Lung (tissue), 12 donors: ENCODE measurements around the gene HLTF. TPM values are rescaled to one million over a fixed set of nuclear protein-coding genes. Genes with fewer than 3 reads are reported as not detected.
A peak's percentile ranks its signal among the peaks of the same experiment; 100 is the strongest.
"Not testable (repeated sequence)": the region's sequence is repeated elsewhere in the genome, so short reads cannot be mapped to it uniquely, and the experiment has no call there.

Experiments used
- ATAC-seq: fragments of 200-7000 bp; cut with Tn5 transposase; one replicate; pipeline ENCODE4 v1.9.1; 2020; ENCODE audit warnings: moderate number of reproducible peaks; ENCODE audit not compliant: insufficient read depth, low FRiP score
- DNase-seq, 3 donors: peaks; one replicate each; pipeline ENCODE4 v3.0.0-alpha.2; 2013 to 2017
- H3K27ac ChIP-seq, 2 donors: one replicate each; pipeline ENCODE4 v1.5.1; 2013; ENCODE audit warnings: mild to moderate bottlenecking in 2 of 2, moderate library complexity in 2 of 2, control low read depth in 1 of 2, inconsistent platforms in 1 of 2, low read depth in 1 of 2, low read length in 1 of 2
- H3K27me3 ChIP-seq, 3 donors: one replicate each; pipeline ENCODE4 v1.5.1; 2013; ENCODE audit warnings: low read length in 2 of 3; ENCODE audit not compliant: control insufficient read depth in 3 of 3, insufficient read depth in 3 of 3
- H3K36me3 ChIP-seq, 4 donors: one replicate each; pipeline ENCODE4 v1.5.1; 2013; ENCODE audit warnings: low read length in 4 of 4, mild to moderate bottlenecking in 1 of 4, moderate library complexity in 1 of 4; ENCODE audit not compliant: control insufficient read depth in 4 of 4, insufficient read depth in 4 of 4
- H3K4me1 ChIP-seq, 5 donors: one replicate each; pipeline ENCODE4 v1.5.1; 2013; ENCODE audit warnings: low read length in 5 of 5, mild to moderate bottlenecking in 2 of 5, moderate library complexity in 1 of 5; ENCODE audit not compliant: control insufficient read depth in 5 of 5, insufficient read depth in 5 of 5
- H3K4me3 ChIP-seq: one replicate; pipeline ENCODE4 v1.5.1; 2013; ENCODE audit warnings: mild to moderate bottlenecking, control low read depth, moderate library complexity
- H3K9ac ChIP-seq, 2 donors: one replicate each; pipeline ENCODE4 v1.5.1; 2013; ENCODE audit warnings: low read length in 2 of 2, control low read depth in 1 of 2; ENCODE audit not compliant: insufficient read depth in 1 of 2
- H3K9me3 ChIP-seq, 4 donors: one replicate each; pipeline ENCODE4 v1.5.1; 2013; ENCODE audit warnings: low read length in 3 of 4, mild to moderate bottlenecking in 1 of 4, moderate library complexity in 1 of 4; ENCODE audit not compliant: control insufficient read depth in 4 of 4, insufficient read depth in 3 of 4
- WGBS, 2 donors: extraction: QIAGEN DNeasy Blood & Tissue Kit; methylation state at CpG; one replicate each; pipeline ENCODE4 v1.1.7; 2013; 5-methylcytosine and 5-hydroxymethylcytosine counted together
- polyA plus RNA-seq, 2 donors: library from polyadenylated mRNA; stranded (reverse); fragments of 200-250 nt; gene quantifications; one replicate each; pipeline ENCODE4 v1.2.1, GENCODE V29; 2013
- total RNA-seq, 2 donors: library from RNA; depleted of rRNA in 1 of 2; stranded (reverse); fragments of >200 nt in 1 of 2; gene quantifications; one replicate each; pipeline ENCODE4 v1.2.1, GENCODE V29; 2014 to 2021
- TF ChIP-seq, protein P1 (sequence below): IDR thresholded peaks from 2 replicates; pipeline ENCODE4 v1.5.1; 2012; ENCODE audit warnings: mild to moderate bottlenecking; ENCODE audit errors: control extremely low read depth, extremely low read depth
- donor health status: control.
- donor health status: control.
- donor health status: Bipolar disorder and iron deficiency.
- donor health status: healthy.
- donor health status: DM: yes; HTN: yes; CAD: no.

The HLTF gene
- total and polyA plus RNA-seq, 4 donors: 3.6 to 54.7 (median 12.6) TPM

DNA sequence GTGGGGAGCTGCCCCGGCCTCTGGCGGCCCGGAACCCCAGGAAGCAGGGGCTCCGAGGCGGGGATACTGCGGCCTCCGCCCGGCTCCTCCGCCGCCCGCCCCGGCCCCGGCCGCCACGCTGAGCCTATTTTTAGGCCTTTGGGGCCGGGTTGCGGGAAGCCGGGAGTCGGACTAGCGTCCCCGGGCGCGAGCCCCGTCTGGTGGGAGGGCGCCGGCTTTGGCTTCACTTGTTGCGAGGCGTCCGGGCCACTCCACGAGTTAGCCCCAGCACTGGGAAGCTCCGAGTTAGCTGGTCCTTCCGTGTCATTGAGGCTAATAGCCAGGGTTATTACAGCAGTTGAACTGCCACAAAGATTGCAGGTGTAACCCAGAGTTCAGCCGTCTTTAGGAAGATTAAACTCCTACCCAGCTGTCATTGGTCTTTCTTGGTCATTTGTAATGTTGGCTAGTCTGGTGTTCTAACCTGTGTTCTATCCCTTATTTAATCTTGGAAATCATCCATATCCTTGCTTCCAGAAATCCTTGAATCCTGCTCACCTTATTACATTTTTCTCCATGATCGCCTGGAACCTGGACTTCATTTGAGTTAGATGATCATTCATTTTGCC lies 94.2 kb downstream of the HLTF start:
- H3K27ac ChIP-seq: peak overlapping the region; percentile 99 to 100
- H3K9ac ChIP-seq: peak overlapping the region in 1 of 2 donors; percentile 86
- no peaks in the 10 kb centered on the region for H3K9me3 ChIP-seq
- DNase-seq: peak; percentile 41 to 56 (median 55)
- peaks cover 7 to 35% (median 21%) of the 10 kb centered on the region in 4 donors for H3K36me3 ChIP-seq
- H3K27me3 ChIP-seq: no peaks in the 10 kb centered on the region
- 3% methylated on average over 33 to 34 of the region's 34 CpGs for WGBS, 2 donors
- peaks cover 0 to 43% (median 7%) of the 10 kb centered on the region in 5 donors for H3K4me1 ChIP-seq
- peak; percentile 30 for ATAC-seq
- peak overlapping the region; percentile 90 for H3K4me3 ChIP-seq
- TF ChIP-seq, protein P1, sequence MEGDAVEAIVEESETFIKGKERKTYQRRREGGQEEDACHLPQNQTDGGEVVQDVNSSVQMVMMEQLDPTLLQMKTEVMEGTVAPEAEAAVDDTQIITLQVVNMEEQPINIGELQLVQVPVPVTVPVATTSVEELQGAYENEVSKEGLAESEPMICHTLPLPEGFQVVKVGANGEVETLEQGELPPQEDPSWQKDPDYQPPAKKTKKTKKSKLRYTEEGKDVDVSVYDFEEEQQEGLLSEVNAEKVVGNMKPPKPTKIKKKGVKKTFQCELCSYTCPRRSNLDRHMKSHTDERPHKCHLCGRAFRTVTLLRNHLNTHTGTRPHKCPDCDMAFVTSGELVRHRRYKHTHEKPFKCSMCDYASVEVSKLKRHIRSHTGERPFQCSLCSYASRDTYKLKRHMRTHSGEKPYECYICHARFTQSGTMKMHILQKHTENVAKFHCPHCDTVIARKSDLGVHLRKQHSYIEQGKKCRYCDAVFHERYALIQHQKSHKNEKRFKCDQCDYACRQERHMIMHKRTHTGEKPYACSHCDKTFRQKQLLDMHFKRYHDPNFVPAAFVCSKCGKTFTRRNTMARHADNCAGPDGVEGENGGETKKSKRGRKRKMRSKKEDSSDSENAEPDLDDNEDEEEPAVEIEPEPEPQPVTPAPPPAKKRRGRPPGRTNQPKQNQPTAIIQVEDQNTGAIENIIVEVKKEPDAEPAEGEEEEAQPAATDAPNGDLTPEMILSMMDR: no peak

DNA sequence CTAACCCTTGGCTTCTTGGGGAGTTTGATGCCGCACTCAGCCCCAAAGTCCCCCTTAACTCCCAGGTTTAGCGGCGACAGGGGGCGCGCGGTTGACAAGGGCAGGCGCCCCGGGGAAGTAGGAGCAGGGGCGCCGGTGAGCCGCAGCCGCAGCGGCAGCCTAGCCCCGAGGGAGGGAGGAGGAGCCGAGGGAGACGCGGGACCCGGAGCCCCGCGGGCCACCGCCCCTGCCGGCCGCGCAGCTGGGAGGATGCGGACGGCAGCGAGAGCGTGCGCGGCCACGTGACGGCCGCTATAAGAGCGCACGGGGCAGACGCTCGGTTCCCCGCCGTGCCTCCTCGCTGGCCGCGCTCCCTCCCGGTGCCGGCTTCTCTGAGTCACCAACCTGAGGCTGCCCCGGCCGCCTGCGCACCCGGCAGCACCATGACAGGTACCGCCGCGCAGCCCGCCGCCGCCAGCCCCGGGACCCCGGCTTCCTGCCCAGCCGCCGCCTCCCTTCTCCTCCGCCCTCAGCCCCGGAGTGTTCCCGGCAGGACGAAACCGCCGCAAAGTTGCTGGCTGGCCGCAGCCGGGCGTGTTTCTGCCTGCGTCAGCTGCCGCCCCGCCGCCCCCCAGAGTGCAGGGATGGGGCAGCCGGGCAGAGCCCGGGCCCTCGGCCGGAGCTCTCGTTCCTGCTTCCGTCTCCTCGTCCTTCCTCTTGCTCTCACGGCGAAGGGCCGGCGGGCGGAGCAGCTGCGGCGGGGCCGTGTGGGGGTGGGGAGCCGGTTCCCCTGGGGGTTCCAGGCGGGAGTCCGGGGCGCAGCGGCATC lies 94.9 kb downstream of the HLTF start, which contains the start of gene GYG1:
Gene GYG1, plus strand, starts transcription at position 322 of the 808 bp plus-strand sequence. Its CDS starts 101 bp downstream, at position 423.
- no peaks in the 10 kb centered on the region for H3K27me3 ChIP-seq
- TF ChIP-seq, protein P1: peak; percentile 21
- peak within 1 kb of the TSS; percentile 26 to 86 for H3K9ac ChIP-seq
- H3K4me1 ChIP-seq: peaks cover 0 to 36% (median 7%) of the 10 kb centered on the region in 5 donors
- ATAC-seq (peak; percentile 93), DNase-seq (peak; percentile 84 to 93 (median 85))
- peaks cover 5 to 29% (median 18%) of the 10 kb centered on the region in 4 donors for H3K36me3 ChIP-seq
- WGBS, 2 donors: 0% methylated on average over 52 to 91 of the region's 91 CpGs
- H3K9me3 ChIP-seq: no peaks in the 10 kb centered on the region
- H3K27ac ChIP-seq: peak within 1 kb of the TSS; percentile 99 to 100
- peak within 1 kb of the TSS; percentile 90 for H3K4me3 ChIP-seq

DNA sequence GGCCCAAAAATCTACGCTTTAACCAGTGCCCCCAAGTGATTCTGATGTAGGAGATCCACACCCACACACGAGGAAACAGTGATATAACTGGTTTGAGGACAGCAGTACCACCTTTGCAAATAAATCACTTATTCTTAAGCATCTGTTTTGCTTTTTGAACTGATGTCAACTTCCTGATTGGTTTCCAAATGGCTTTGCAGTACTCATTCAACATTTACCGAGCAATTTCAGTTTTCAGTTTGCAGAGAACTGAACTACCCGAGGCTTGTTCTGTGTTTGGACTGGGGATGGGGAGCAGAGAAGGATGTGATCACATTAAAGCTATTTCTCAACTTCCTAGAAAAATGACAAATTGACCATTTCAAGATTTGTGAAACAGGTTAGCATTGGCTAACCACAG lies 96.1 kb downstream of the HLTF start:
- ATAC-seq: no peak

DNA sequence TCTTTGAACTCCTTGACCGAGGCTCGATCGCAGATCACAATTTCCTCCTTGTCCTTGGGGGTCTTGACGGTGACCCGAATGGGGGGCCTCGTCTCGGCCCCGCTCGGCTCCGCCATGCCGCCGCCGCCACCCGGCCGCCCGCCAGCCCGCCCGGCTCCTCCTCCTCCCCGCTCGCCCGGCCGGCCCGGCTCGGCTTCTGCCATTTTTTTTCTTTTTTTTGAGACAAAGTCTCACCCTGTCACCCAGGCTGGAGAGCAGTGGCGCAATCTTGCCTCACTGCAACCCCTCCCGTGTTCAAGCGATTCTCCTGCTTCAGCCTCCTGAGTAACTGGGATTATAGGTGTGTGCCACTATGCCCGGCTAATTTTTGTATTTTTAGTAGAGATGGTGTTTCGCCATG lies 98.8 kb downstream of the HLTF start:
- not testable (repeated sequence) for H3K9me3 ChIP-seq, H3K27me3 ChIP-seq, H3K9ac ChIP-seq, ATAC-seq, H3K4me3 ChIP-seq, H3K36me3 ChIP-seq, H3K27ac ChIP-seq, DNase-seq
- 92 to 96% methylated on average over 25 to 29 of the region's 29 CpGs for WGBS, 2 donors
- peaks cover 0 to 14% (median 0%) of the 10 kb centered on the region in 5 donors for H3K4me1 ChIP-seq

More for the DNA sequence above, 96.1 kb downstream of the HLTF start:
- Histone ChIP-seq H3K9ac (peak overlapping the region in 1 of 2 donors; percentile 45), H3K27me3 (no peaks in the 10 kb centered on the region), H3K27ac (no peak overlapping the region), H3K36me3 (peaks cover 3 to 17% (median 11%) of the 10 kb centered on the region in 4 donors), H3K4me3 (no peak overlapping the region), H3K9me3 (no peaks in the 10 kb centered on the region), H3K4me1 (peaks cover 0 to 24% (median 6%) of the 10 kb centered on the region in 5 donors)
- no peak for DNase-seq
- TF ChIP-seq, protein P1: no peak
- WGBS, 2 donors: 30 to 47% methylated on average over 4 of the region's 4 CpGs
